ENCODE measurements around the gene CDYL2.

- TF ChIP-seq CTCF (IDR thresholded peaks at IDR 0.05) (no peak), POLR2A (IDR thresholded peaks at IDR 0.05) (no peak)
Observed at GRCh38 chr16:80620736-80621605, 183.4 kb downstream of the CDYL2 start.
